GM18909 (cell line): ENCODE results near the gene CTAG2.
"Not testable (repeated sequence)": the region's sequence is repeated elsewhere in the genome, so short reads cannot be mapped to it uniquely, and the experiment has no call there.

Source experiments
- ATAC-seq: cut with Tn5 transposase; IDR thresholded peaks from one replicate; pipeline ENCODE4 v1.9.1; 2021; ENCODE audit warnings: mild to moderate bottlenecking; ENCODE audit not compliant: unreplicated experiment, poor library complexity

The CTAG2 gene

DNA sequence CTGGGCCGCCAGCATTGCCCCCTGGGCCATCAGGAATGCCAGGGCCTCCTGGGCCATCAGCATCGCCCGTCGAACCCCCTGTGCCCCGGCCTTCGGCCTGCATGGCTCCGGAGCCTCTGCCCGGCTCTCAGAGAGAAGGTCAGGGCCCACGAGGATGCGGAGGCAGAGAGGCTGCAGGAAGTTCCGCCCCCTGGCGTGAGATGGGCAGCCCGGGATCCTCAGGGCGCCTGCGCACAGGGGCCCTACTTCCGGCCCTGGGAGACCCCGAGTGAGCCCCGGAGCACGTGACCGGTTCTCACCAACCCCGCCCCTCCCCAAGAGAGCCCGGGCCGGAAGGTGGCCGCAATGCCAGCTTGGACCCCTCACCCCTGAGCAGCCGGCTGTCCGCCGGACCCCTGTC lies at the start of gene CTAG2:
Gene CTAG2, minus strand, starts transcription at position 167 of the 400 bp plus-strand sequence. Its CDS starts 64 bp downstream, at position 103.
- ATAC-seq, result not testable (repeated sequence)

DNA sequence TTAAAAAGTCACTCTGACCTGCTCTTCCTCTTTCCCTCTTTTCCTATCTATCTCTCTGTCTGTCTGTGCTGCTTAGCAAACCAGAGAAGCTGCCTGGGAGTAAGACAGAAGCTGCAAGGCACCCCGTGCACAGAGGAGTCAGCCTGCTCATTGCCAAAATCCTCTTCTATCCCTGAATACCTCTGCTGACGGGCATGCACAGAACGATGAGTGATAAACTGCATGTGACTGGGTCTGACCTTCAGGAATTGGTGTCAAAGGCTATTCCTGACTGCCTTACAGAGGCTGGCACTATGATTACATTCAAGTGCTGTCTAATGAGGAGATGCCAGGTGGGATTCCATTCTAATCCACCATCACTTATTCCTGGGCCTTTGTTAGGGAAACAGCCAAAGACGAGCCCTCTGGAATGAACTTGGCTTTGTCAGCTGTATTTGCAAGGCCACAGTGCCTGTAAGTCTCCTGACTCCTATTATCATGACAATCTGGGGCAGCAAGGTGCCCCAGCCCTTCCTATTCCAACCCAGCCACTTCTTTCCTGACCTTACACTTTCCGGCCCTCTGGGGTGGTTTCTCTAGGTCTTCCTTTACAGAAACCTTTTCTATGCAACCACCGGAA lies 45.4 kb upstream of the CTAG2 start:
- ATAC-seq, result no peak

DNA sequence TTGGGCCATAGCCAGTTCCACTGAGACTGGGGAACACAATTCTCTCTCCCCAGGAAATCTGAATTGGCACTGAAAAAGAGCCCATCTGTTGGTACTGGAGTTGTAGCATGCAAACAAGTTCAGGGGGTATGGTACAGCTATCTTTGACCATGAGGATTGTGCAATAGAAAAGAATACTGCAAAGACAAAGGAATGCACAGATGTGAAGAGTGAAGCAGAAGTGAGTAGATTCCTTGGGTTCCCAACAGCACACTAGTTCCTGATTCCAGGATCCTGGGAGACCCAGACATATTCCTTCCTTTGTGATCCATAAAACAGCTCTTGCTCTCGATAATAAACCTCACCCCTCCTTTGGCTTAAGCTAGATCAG lies 43.3 kb upstream of the CTAG2 start:
- no peak for ATAC-seq

DNA sequence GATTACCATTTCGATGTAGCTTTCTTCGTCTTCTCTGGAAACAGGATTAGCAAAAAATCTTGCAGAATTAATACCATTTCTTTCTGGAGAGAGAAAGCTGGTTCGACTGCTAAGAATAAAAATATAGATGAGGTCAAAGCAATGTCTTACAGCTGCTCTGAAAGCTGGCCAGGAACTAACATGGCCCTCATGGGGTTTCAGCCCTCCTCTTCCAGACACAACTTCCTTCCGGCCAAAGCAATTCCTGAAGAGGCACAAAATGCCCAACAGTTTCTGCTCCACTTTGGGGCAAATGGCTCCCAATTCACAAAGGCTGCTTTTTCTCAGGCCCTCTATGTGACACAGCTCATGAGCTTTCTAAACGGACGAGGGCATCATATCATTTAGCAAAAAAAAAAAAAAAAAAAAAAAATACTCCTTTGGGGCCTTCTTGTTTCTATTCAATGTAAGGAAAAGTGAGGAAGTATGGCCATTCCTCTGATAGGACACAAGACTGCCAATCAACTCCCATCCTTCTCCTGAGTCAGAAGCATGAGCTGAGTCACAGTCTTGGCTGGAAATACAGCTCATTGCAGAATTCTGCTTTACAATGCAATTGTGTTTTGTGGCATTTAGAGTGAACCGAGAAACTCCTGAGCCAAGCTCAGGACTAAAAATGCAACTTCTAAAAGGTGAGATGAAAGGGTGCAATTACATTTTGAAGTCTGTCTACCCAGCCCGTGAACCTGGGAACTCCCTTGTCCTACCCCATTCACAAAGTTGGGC lies 42.7 kb upstream of the CTAG2 start:
- no peak for ATAC-seq

DNA sequence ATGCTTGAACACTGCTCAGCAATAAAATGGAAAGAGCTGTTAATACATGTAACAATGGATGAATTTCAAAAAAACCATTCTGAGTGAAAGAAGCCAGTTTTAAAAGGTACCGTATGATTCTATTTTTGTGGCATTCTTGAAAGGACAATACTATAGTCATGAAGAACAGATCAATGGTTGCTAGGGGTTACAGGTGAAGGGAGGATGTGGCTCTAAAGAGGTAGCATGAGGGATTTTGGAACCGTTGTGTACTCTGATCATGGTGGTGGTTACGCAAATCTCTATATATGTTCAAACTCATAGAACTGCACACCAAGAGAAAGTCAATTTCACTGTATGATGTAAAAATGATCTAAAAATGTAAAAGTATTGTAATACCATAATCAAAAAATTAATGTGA lies 40.0 kb upstream of the CTAG2 start:
- ATAC-seq, result no peak

DNA sequence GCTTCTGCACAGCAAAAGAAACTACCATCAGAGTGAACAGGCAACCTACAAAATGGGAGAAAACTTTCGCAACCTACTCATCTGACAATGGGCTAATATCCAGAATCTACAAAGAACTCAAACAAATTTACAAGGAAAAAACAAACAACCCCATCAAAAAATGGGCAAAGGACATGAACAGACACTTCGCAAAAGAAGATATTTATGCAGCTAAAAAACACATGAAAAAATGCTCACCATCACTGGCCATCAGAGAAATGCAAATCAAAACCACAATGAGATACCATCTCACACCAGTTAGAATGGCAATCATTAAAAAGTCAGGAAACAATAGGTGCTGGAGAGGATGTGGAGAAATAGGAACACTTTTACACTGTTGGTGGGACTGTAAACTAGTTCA lies 37.1 kb upstream of the CTAG2 start:
- ATAC-seq, result not testable (repeated sequence)

DNA sequence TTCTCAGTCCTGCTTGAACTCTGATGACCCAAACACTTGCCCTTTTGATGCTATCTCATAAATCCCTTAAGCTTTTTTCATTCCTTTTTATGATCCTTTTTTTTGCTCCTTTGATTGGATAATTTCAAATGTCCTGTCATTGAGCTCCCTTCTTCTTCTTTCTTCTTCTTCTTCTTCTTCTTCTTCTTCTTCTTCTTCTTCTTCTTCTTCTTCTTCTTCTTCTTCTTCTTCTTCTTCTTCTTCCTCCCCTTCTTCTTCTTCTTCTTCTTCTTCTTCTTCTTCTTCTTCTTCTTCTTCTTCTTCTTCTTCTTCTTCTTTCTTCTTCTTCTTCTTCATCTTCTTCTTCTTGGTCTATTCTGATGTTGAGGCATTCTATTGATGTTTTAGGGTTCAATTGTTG lies 18.7 kb upstream of the CTAG2 start:
- ATAC-seq, result not testable (repeated sequence)

DNA sequence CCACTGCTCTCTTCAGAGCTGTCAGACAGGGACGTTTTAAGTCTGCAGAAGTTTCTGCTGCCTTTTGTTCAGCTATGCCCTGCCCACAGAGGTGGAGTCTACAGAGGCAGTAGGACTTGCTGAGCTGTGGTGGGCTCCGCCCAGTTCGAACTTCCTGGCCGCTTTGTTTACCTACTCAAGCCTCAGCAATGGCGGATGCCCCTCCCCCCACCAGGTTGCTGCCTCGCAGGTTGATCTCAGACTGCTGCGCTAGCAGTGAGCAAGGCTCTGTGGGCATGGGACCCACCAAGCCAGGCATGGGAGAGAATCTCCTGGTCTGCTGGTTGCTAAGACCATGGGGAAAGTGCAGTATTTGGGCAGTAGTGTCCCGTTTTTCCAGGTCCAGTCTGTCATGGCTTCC lies 17.5 kb upstream of the CTAG2 start:
- not testable (repeated sequence) for ATAC-seq

DNA sequence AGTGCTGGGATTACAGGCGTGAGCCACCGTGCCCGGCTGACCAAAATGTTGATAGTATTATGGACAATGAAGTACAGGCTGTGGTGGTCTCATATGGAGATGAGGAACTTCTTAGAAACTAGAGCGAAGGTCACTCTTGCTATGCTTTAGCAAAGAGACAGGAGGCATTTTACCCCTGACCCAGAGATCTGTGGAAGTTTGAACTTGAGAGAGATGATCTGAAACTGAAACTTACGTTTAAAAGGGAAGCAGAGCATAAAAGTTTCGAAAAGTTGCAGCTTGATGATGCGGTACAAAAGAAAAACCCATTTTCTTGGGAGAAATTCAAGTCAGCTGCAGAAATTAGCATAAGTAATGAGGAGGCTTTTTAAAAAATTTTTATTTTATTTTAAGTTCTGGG lies 8.5 kb upstream of the CTAG2 start:
- no peak for ATAC-seq

DNA sequence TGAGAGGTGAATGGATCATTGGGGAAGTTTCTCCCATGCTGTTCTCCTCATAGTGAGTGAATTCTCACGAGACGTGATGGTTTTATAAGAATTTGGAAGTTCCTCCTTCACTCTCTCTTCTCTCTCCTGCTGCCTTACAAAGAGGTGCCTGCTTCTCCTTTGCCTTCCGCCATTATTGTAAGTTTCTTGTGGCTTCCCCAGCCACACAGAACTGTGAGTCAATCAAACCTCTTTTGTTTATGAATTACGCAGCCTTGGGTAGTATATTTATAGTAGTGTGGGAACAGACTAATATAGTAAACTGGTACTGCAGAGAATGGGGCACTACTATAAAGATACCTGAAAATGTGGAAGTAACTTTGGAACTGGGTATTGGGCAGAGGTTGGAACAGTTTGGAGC lies 7.8 kb upstream of the CTAG2 start:
- no peak for ATAC-seq

DNA sequence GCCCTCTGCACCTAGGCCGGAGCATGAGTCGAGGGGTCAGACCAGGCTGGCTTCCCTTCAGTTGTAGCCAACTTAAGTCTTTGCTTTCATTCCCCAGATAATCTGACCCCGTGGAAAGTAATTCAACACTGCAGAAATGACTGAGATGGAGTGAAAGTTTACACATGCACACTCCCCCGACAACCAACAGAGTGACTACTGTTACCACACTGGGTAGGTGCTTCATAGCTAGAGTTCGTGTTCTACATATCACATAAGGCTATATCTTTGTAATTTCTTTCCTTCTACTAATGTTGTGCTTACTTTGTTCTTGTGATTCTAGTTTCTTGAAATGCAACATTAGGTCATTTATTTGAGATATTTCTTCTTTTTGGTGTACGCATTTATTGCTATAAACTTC lies 7.2 kb upstream of the CTAG2 start:
- ATAC-seq, result no peak

DNA sequence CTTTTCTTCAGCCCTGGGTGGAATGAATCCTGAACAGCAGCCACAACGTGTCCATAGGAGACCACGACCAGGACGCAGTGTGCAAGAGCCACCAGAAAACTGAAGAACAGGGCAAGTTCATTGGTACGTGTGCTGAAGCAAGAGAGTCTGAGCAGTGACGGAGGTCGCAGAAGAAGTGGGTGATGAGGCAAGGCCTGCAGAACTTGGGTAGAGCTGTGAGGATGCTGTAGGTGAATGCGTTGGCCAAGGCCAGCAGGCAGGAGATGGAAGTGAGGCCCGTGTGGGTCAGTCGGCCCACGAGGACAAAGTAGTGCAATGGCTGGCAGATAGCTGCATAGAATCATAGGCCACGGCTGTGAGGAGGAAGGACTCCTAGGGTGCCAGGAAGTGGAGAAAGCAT lies 5.6 kb upstream of the CTAG2 start:
- ATAC-seq, result no peak

DNA sequence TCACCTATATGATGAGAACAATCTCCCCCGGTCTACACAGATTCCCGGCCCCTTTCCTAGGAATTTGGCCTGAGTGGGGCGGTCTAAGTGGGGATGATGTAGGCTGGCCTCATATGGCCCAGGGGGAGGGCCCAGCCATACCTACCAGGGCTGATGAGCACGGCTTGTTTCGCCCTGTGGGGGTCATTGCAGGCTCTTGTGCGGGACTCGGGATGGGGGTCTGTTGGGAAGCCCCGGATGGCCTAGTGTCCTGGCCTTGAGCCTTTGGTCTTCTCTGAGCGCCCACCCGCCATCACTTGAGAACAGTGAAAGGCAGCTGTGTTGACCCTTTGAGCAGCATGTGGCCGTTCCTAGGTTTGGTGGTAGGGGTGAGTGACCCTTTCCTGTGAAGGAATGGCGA lies 4.8 kb upstream of the CTAG2 start:
- ATAC-seq, result no peak

DNA sequence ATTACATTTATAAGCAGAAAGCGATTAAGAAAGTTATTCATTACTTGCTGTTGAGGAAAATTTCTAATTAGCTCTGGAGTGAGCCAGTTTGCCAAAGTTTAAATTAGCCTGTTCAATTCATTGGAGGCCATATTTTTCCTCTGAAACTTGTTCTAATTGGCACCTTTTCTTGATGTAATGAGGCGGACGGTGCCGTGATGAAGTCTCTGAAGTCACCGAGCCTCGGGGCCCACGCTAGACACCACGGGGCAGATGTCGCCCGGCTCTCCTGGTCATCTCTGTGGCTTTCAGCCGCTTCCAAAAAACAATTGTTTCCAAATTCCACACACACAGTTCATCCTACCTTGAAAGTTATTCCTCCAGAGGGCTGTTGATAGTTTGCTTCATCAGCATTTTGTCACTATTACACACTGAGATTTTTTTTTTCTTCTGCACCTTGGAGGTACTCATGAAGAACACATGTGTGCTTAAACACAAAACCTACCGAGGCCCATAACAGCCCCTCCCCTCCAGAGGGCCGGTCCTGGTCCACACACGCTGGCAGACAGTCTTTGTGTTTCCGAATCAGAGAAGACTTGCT lies 3.9 kb upstream of the CTAG2 start:
- ATAC-seq, result no peak

DNA sequence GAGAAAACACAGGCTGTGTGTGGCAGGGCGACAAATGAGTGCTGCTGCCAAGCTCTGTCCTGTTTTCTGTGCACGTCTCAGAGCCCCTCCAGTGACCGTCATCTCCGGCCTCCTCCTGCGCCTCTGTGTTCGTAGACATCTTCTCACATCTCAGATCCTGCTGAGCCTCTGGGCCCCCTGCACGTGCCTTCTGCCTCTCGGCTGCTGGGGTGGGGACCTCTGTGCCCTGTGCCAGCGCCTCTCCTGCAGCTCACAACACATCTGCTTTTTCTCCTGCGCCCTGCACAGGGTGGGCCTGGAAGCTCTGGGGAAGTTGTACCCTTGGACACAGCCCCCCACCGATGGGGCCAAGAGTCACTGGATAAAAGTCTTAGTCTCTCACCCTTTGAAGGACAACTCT lies 2.4 kb upstream of the CTAG2 start:
- no peak for ATAC-seq

DNA sequence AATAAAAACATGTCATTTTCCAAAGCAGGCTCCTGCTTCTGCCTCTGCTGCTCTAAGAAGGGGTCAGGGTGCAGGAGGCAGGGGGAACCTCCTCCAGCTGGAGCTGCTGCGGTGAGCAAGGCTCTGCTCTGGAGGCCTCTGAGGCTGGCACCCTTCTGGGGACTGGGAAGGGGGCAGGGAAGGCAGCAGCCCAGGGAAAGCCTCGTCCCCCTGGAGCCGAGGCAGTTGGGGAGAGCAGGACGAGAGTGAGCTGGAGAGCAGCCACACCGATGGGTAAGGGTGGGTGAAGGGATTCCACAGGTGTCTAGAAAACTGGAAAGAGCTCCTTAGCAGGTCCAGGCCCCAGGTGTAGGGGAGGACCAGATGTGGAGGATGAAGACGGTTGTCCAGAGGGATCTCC lies 2.0 kb upstream of the CTAG2 start:
- no peak for ATAC-seq

DNA sequence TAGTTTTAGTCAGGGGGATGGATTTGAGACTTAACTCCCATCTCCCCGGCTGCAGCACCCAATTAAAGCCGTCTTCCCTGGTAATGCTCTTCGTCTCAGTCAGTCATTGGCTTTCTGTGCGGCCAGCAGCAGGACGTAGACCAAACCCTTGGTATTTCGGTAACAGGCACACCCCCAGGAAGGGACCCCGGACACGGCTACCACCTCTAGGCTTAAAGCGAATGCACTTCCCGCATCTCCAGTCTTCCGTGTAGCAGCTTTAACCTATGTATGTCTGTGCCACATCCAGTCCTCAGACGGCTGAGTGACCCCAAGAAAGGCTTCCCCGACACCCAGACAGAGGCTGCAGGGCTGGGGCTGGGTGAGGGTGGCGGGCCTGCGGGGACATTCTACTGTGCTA lies 1.5 kb upstream of the CTAG2 start:
- no peak for ATAC-seq

DNA sequence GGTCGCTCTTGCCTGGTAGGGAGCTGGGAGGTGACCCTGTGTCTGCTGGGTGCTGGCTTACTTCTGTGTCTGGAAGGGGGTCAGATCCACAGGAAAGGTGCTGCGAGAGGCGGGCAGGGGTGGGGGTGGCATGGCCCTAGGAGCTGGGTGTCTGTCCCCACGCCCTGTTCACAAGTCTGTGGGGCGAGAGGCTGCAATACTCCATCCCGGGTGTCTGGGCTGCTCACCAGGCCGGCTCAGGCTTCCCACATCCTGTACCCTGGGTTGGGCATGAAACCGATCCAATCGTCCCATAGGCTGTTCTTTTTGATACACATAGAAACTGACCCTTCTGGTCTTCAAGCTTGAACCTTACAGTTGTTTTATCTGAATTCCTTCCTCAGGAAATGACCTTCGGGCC lies 993 bp upstream of the CTAG2 start:
- no peak for ATAC-seq

DNA sequence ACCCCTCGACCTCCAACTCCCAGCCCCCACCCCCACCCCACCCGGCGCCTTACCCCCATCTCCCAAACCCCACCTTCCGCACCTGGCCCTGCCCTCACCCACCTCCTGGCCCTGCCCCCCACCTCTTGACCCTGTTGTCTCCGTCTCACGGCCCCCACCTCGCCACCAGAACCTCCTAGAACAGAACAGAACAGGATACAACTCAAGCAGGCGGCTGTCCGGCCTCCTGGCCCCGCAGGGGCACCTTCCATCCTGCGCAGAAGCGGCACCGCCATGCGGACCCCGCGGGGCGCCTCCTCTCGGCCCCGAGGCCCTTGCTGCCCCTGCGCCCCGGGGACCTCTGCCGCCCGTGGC lies 354 bp downstream of the CTAG2 start:
- ATAC-seq, result no peak

DNA sequence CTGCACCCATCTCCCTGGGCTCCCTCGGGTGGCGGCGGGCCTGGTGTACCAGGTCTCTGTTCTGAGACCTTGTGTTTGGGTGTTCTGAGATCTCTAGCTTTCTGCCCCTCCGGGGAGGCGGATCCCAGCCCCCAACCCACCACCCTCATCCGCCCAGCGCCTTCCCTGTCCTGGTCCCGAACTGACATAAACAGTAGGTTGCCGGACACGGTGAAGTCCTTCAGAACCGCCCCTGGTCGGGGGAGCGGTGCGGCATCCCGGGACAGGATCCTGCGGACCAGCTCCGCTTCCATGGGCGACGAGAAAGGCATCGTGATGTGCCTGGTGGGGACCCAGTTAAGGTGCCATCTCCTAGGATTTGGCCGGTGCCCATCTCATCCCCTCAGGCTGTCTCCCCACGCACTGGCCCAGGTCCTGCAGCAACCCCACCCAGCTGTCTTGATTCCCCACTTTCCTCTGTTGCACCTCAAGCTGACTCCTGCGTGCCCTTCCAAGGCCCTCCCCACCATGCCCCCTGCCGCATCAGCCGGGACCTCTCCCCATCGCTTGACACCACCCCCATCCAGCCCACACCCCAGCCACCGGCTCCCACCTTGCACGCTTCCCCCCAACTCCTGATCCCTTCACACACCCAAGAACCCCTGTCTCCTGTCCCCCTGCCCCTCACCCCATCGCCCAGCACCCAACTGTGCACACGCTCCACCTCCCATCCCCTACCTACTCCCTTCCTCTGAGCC lies 900 bp downstream of the CTAG2 start:
- ATAC-seq, result no peak

DNA sequence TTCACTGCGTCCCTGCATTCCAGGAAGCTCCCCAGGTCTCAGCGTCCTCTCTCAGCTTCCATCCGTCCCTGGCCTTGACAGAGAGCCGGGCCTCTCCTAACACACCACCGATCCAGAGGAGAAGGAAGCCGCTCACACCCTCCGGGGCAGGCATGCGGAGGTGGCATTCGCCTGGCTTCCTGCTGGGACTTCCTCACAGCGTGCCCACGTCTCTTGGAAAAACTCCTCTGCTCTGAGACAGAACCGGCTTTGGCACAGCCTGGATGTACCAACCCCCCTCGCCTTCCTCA lies 3.2 kb downstream of the CTAG2 start:
- no peak for ATAC-seq
